ENCODE results near the gene ZNF316.

ZNF316 gene

DNA sequence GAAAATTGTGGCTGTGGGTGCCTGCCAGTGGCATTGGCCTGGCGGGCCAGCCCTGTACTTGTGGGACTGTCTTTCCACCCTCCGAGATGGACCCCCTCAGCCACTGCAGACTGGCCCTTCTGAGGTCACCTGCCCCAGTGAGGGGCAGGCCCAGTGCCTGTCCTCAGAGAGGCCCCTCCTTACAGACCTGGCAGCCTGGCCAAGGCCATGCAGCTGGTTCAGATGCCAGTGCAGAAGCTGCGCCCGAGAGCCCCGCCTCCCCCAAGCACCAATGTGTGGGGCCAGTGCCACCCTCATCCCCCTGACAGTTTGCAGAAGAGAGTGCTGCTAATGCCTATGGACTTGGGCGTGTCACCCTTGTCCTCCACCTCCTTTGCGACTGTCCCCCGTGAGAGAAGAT is 10.0 kb downstream of the ZNF316 start:
- Histone ChIP-seq H3K27me3 (ENCODE audit: low read depth) (no peaks in the 10 kb centered on the region), H3K4me3 (no peak overlapping the region), H3K4me1 (no peaks in the 10 kb centered on the region), H3K36me3 (replicated peaks) (peaks cover 52% of the 10 kb centered on the region), H3K9me3 (no peaks in the 10 kb centered on the region; the same call in 1 of the 2 replicates)
- in situ Hi-C loops (cut with MboI; ENCODE audit: low sequenced_read_pairs) = no loop called here
- DNase-seq (ENCODE audit: low spot score in 2 of 2) = no peak

DNA sequence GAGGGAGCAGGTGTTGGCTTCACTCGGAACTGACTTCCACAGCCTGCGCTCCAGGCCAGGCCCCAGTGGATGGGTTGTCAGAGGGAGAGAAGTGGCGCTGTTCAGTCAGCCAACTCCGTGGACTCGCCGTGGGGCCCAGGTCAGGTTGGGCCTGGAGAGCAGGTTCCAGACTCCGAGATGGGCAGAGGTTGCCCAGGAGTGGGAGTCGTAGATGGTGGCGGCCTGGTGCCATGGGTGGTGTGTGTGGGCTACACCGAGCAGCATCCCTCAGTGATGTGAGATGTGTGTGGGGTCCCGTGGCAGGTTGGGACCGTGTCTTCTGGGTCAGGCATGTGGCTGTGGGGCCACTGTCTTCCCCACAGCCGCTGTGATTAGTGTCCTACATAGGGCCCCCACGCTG is 10.4 kb downstream of the ZNF316 start:
- Histone ChIP-seq H3K27me3 (ENCODE audit: low read depth) (no peaks in the 10 kb centered on the region), H3K36me3 (replicated peaks) (peaks cover 52% of the 10 kb centered on the region), H3K9me3 (no peaks in the 10 kb centered on the region; the same call in 1 of the 2 replicates), H3K4me3 (no peak overlapping the region), H3K4me1 (no peaks in the 10 kb centered on the region)
- no peak for DNase-seq (ENCODE audit: low spot score in 2 of 2)
- in situ Hi-C loops (cut with MboI; ENCODE audit: low sequenced_read_pairs) = no loop called here

DNA sequence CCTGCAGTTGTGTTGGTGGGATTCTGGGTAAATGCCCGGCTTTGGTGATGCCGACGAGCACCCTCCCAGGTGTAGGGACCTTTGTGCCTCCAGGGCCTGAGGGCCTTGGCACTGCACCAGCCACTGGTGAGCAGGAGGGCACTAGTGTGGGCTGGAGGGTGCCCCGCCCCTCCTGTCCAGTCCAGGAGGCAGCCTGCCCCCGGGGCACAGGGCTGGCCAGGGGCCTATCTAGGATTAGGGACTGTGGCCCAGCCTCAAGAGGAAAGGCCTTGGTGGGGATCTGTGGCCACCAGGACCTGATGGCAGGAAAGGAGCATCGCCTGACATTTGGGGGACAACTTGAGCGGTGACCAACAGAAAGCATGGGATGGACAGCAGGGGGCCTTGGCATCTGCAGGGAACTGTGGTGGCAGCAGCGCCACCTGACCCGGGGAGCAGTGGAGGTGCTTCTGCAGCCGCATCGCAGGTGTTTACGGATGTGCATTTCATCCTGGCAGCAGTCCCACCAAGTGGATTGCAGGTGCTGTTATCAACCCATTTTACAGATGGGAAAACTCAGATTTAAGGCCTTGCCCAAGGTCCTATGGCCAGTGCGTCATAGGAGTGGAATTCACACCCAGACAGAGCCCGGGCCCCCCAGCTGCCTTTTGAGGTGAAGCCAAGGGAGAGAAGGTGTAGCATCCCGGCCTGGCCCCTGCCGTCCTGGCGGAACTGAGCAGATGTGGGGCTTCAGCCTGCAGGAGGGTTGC is 11.1 kb downstream of the ZNF316 start:
- Histone ChIP-seq H3K4me1 (no peaks in the 10 kb centered on the region), H3K4me3 (no peak overlapping the region), H3K27me3 (ENCODE audit: low read depth) (no peaks in the 10 kb centered on the region), H3K9me3 (no peaks in the 10 kb centered on the region; the same call in 1 of the 2 replicates), H3K36me3 (replicated peaks) (peaks cover 47% of the 10 kb centered on the region)
- in situ Hi-C loops (cut with MboI; ENCODE audit: low sequenced_read_pairs) = no loop called here
- DNase-seq (ENCODE audit: low spot score in 2 of 2) = no peak

DNA sequence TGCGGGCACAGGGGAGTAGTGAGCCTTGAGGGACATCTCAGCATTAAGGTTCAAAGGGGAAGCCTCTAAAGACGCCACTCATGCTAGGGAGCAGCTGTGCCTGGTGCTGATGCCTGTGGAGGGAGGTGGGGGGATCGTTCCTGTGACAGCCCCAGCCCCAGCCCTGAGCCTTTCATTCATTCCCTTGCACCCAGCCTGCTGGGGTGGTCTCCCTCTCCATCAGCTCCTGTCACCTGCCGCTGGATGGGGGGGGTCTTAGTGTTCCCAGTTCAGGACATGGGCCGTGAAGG is 11.6 kb downstream of the ZNF316 start:
- Histone ChIP-seq H3K27me3 (ENCODE audit: low read depth) (no peaks in the 10 kb centered on the region), H3K4me3 (no peak overlapping the region), H3K36me3 (replicated peaks) (peaks cover 42% of the 10 kb centered on the region), H3K4me1 (no peaks in the 10 kb centered on the region), H3K9me3 (no peaks in the 10 kb centered on the region; the same call in 1 of the 2 replicates)
- in situ Hi-C loops (cut with MboI; ENCODE audit: low sequenced_read_pairs) = no loop called here
- DNase-seq (ENCODE audit: low spot score in 2 of 2) = no peak

DNA sequence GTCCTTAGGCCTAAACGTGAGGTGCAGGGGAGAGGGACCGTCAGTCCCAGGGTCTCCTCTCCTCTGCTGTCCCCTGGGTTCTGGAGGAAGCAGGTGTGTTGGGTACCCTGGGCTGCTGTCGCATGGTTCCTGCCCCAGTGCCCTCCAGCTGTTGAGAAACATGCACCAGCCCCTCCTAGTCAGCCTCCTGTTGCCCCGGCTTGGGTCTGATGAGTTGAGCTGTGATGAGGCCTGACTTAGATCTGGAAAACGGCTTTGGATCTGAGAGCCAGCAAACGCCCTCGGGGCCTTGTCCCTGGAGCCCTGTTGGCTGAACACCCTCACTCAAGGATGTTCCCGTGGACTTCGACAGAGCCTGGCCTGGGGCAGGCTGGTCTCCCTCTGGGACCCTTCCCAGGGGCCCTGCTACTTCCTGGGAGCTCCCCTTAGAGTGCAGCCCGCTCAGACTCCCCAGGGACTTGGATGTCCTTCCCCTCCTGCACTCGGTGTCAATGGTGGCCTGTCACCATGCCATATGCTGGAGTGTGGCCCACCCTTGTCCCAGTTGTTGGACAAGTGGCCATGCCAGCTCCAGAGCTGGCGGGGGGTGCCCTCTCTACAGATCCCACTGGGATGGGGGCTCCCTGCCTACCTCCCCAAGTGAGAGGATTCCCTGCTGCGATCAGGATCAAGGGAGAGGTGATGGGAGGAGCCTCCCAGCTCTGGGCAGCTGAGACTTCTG is 12.3 kb downstream of the ZNF316 start:
- Histone ChIP-seq H3K27me3 (ENCODE audit: low read depth) (no peaks in the 10 kb centered on the region), H3K9me3 (no peaks in the 10 kb centered on the region; the same call in 1 of the 2 replicates), H3K4me1 (no peaks in the 10 kb centered on the region), H3K36me3 (replicated peaks) (peaks cover 38% of the 10 kb centered on the region), H3K4me3 (no peak overlapping the region)
- DNase-seq (ENCODE audit: low spot score in 2 of 2) = no peak
- in situ Hi-C loops (cut with MboI; ENCODE audit: low sequenced_read_pairs) = no loop called here

DNA sequence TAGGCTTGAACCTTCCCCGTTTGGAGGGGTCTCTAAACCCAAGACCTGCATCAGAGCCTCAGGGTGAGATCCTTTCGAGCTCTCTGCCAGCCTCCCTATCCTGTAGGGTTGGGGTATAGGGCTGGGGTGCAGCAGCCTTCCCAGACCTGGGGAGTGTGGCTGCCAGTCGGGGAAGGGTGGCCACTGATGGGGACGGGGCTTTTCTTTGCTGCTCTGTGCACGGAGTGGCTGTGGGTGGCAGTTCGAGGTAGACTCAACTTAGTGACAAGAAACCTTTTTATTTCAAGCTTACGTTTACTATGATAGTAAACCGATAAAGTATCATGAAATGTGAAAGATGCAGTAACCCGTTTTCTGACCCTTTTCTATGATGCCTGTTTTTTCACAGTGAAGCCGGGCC is 13.0 kb downstream of the ZNF316 start:
- H3K4me1 ChIP-seq = no peaks in the 10 kb centered on the region
- no peaks in the 10 kb centered on the region for H3K27me3 ChIP-seq (ENCODE audit: low read depth)
- no peak overlapping the region for H3K4me3 ChIP-seq
- H3K9me3 ChIP-seq = no peaks in the 10 kb centered on the region; the same call in 1 of the 2 replicates
- in situ Hi-C loops (cut with MboI; ENCODE audit: low sequenced_read_pairs) = no loop called here
- DNase-seq (ENCODE audit: low spot score in 2 of 2) = no peak
- H3K36me3 ChIP-seq (replicated peaks) = peaks cover 31% of the 10 kb centered on the region

DNA sequence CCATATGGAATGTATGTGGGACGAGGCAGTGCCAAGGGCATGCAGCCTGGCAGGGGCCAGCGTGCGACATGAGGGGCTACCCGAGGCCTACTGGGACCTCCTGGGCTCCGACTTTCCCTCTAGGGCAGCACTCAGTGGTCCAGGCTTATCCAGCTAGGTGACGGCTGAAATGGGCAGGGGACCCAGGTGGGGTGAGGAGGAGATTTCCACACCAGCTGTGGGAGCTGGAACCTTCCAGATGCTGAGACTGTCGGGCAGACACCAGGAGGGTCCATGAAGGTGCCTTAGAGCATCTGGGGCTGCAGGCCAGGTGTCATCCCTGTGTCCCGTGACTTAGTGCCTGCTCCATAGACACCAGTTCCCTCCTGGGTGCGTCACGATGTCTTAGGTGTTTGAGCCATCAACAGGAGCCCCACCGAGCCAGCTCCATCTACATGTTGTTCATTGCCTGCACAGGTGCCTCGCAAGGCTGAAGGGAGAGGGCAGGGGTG is 13.4 kb downstream of the ZNF316 start:
- Histone ChIP-seq H3K4me3 (no peak overlapping the region), H3K36me3 (replicated peaks) (peaks cover 30% of the 10 kb centered on the region), H3K27me3 (ENCODE audit: low read depth) (no peaks in the 10 kb centered on the region), H3K9me3 (no peaks in the 10 kb centered on the region; the same call in 1 of the 2 replicates), H3K4me1 (no peaks in the 10 kb centered on the region)
- in situ Hi-C loops (cut with MboI; ENCODE audit: low sequenced_read_pairs) = no loop called here
- no peak for DNase-seq (ENCODE audit: low spot score in 2 of 2)

DNA sequence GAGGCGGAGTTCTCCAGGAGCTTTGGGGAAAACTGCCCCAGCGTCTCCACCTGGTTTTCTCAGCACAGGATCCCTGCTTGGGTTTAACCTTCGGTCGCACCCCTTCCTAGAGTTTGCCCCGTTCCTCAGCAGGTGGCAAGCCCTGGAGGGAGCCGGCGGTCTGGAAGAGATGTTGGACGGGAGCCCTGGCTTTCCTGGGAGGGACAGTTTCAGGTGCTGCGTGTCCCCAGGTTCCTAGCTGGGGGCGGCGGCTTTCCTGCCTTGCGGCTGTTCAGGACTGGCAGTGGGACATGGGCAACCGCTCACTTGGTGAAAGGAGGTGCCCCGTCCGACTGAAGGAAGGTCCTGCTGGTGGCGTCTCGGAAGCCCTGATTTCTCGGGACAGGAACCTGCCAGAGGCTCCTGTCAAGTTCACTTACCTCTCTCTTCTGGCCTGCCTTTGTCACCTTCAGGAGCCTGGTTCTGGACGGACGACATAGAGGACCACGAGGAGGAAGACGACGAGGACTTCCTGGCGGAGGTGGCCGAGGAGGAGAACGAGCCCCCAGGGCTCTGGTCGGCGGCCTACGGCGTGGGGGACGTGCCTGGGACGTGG is 14.8 kb downstream of the ZNF316 start:
- DNase-seq (ENCODE audit: low spot score in 2 of 2) = no peak
- Histone ChIP-seq H3K36me3 (replicated peaks) (peaks cover 30% of the 10 kb centered on the region), H3K4me1 (no peaks in the 10 kb centered on the region), H3K27me3 (ENCODE audit: low read depth) (no peaks in the 10 kb centered on the region), H3K9me3 (no peaks in the 10 kb centered on the region; the same call in 1 of the 2 replicates), H3K4me3 (no peak overlapping the region)
- in situ Hi-C loops (cut with MboI; ENCODE audit: low sequenced_read_pairs) = no loop called here

DNA sequence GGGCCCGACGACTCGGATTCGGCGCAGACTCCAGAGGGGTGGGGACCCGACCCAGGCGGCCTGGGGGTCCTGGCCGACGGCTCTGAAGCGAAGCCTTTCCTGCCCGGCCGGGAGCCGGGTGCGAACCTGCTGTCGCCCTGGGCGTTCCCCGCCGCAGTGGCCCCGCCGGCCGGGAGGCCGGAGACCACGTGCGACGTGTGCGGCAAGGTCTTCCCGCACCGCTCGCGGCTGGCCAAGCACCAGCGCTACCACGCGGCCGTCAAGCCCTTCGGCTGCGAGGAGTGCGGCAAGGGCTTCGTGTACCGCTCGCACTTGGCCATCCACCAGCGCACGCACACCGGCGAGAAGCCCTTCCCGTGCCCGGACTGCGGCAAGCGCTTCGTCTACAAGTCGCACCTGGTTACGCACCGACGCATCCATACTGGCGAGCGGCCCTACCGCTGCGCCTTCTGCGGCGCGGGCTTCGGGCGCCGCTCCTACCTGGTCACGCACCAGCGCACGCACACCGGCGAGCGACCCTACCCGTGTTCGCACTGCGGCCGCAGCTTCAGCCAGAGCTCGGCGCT is 15.4 kb downstream of the ZNF316 start:
- no peak for DNase-seq (ENCODE audit: low spot score in 2 of 2)
- in situ Hi-C loops (cut with MboI; ENCODE audit: low sequenced_read_pairs) = no loop called here
- Histone ChIP-seq H3K9me3 (no peaks in the 10 kb centered on the region; the same call in 1 of the 2 replicates), H3K4me3 (no peak overlapping the region), H3K36me3 (replicated peaks) (peaks cover 28% of the 10 kb centered on the region), H3K27me3 (ENCODE audit: low read depth) (no peaks in the 10 kb centered on the region), H3K4me1 (no peaks in the 10 kb centered on the region)

DNA sequence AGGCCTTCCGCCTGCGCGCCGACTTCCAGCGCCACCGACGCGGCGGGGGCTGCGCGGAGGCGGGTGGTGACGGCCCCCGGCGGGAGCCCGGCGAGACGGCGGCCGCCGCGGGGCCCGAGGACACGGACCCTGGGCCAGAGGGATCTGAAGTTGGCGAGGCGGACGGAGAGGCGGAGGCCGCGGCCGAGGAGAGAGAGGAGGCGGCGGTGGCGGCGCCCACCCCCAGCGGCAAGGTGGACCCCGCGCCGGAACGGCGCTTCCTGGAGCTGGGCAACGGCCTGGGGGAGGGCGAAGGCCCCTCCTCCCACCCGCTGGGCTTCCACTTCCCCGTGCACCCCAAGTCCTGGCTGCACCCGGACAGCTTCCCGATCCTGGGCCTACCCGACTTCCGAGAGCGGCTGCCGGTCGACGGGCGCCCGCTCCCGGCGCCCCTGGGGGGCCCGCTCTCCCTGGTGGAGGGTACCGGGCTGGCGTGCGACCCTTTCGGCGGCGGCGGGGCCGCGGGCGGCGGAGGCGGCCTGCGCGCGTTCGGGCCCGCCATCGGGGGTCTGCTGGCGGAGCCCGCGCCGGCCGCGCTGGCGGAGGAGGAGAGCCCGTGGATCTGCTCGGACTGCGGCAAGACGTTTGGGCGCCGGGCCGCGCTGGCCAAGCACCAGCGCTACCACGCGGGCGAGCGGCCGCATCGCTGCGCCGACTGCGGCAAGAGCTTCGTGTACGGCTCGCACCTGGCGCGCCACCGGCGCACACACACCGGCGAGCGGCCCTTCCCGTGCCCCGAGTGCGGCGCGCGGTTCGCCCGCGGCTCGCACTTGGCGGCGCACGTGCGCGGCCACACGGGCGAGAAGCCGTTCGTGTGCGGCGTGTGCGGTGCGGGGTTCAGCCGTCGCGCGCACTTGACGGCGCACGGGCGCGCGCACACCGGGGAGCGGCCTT is 16.2 kb downstream of the ZNF316 start:
- in situ Hi-C loops (cut with MboI; ENCODE audit: low sequenced_read_pairs) = no loop called here
- Histone ChIP-seq H3K36me3 (replicated peaks) (peaks cover 26% of the 10 kb centered on the region), H3K4me1 (no peaks in the 10 kb centered on the region), H3K27me3 (ENCODE audit: low read depth) (no peaks in the 10 kb centered on the region), H3K9me3 (no peaks in the 10 kb centered on the region; the same call in 1 of the 2 replicates), H3K4me3 (no peak overlapping the region)
- DNase-seq (ENCODE audit: low spot score in 2 of 2) = no peak

DNA sequence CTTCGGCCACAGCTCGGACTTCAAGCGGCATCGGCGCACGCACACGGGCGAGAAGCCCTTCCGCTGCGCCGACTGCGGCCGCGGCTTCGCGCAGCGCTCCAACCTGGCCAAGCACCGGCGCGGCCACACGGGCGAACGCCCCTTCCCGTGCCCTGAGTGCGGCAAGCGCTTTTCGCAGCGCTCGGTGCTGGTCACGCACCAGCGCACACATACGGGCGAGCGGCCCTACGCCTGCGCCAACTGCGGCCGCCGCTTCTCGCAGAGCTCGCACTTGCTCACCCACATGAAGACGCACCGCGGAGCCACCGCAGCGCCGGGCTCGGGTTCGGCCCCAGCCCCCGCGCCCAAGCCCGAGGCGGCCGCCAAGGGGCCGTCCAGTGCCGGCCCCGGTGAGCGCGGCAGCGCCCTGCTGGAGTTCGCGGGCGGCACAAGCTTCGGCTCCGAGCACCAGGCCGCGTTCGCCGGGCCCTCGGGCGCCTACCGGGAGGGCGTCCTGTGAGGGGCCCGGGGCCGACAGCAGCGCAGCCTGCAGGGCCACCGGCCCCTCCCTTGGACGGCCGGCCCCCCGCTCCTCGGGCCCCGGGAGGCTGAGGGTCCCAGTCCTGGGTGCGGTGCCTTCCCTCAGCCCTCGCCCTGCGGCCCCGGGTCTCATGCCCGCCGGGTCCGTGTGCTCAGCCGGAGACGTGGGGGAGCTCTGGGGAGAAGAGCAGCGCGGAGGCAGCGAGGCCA is 17.2 kb downstream of the ZNF316 start:
- H3K4me3 ChIP-seq = no peak overlapping the region
- no peaks in the 10 kb centered on the region for H3K27me3 ChIP-seq (ENCODE audit: low read depth)
- H3K36me3 ChIP-seq (replicated peaks) = peaks cover 26% of the 10 kb centered on the region
- in situ Hi-C loops (cut with MboI; ENCODE audit: low sequenced_read_pairs) = no loop called here
- no peaks in the 10 kb centered on the region; the same call in 1 of the 2 replicates for H3K9me3 ChIP-seq
- no peaks in the 10 kb centered on the region for H3K4me1 ChIP-seq
- DNase-seq (ENCODE audit: low spot score in 2 of 2) = no peak

DNA sequence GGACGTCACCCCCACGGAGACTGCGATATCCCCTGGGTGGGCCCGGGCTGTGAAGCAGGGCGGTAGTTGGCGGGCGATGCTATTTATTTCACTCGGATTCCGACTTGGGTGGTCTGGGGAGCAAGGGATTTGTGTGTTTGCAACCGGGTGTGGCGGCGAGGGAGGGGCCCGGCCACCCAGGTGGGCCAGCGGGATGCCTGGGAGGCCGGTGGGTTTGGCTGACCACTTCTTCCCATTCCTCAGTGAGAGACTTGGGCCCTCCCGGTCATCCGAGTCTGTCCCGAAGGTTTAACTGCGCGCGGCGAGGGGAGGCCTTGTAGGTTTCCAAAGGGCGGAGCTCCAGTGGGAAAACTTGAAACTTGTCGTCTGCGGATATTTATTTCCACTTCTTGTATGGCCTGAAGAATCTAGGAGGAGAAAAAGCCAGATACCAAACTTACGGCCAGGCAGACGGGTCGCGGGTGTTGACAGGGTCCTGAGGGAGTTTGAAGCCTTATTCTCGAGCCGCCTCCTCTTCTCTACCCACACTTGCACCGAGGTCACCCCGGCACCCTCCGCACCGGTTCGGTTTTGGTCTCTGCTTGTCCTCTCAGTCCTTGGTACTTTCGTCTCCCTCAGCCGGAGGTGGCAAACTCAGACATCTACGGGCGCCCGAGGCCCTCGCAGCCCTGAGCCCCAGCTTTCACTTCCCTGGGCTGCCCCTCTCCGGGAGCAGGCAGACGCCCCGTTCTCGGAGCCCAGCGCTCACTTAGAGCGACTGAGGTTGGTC is 17.9 kb downstream of the ZNF316 start:
- in situ Hi-C loops (cut with MboI; ENCODE audit: low sequenced_read_pairs) = no loop called here
- Histone ChIP-seq H3K27me3 (ENCODE audit: low read depth) (no peaks in the 10 kb centered on the region), H3K4me3 (no peak overlapping the region), H3K9me3 (no peaks in the 10 kb centered on the region; the same call in 1 of the 2 replicates), H3K4me1 (no peaks in the 10 kb centered on the region), H3K36me3 (replicated peaks) (peaks cover 21% of the 10 kb centered on the region)
- no peak for DNase-seq (ENCODE audit: low spot score in 2 of 2)

Data from HAP-1 (cell line).